Activated effector memory CD4-positive, alpha-beta T cell treated with Interleukin-2 at 50 U/mL for 16 hours (primary cell): ENCODE data around the gene CAPZB.

ENCODE experiments used
- DNase-seq: peaks from one replicate; pipeline ENCODE4 v3.0.0-alpha.2; 2020

The CAPZB gene

GRCh38 chr1:19467199-19468187 lies 17.8 kb downstream of the CAPZB start:
- no peak for DNase-seq

GRCh38 chr1:19466112-19466561 lies 19.2 kb downstream of the CAPZB start:
- DNase-seq, result no peak

GRCh38 chr1:19465650-19466049 lies 19.7 kb downstream of the CAPZB start:
- no peak for DNase-seq

- no peak for DNase-seq
Measured at GRCh38 chr1:19465123-19465522, 20.2 kb downstream of the CAPZB start.

GRCh38 chr1:19464696-19465095 lies 20.6 kb downstream of the CAPZB start:
- DNase-seq, result no peak

GRCh38 chr1:19463504-19463803 lies 21.9 kb downstream of the CAPZB start:
- no peak for DNase-seq

- peak; percentile 69 for DNase-seq
Measured at GRCh38 chr1:19462781-19463503, 22.4 kb downstream of the CAPZB start.

- no peak for DNase-seq
Measured at GRCh38 chr1:19461220-19461554, 24.2 kb downstream of the CAPZB start.

- DNase-seq, result no peak
Measured at GRCh38 chr1:19460535-19461219, 24.7 kb downstream of the CAPZB start.

- no peak for DNase-seq
Measured at GRCh38 chr1:19458815-19459417, 26.4 kb downstream of the CAPZB start.

- DNase-seq, result no peak
Measured at GRCh38 chr1:19457607-19458006, 27.7 kb downstream of the CAPZB start.

- no peak for DNase-seq
Measured at GRCh38 chr1:19456968-19457441, 28.3 kb downstream of the CAPZB start.

GRCh38 chr1:19455353-19455752 lies 30.0 kb downstream of the CAPZB start:
- DNase-seq, result no peak

GRCh38 chr1:19454265-19455146 lies 30.8 kb downstream of the CAPZB start:
- DNase-seq, result no peak

- DNase-seq, result no peak
Measured at GRCh38 chr1:19453741-19454201, 31.6 kb downstream of the CAPZB start.

GRCh38 chr1:19452221-19452663 lies 33.1 kb downstream of the CAPZB start:
- DNase-seq, result no peak

GRCh38 chr1:19450811-19451515 lies 34.4 kb downstream of the CAPZB start:
- DNase-seq, result no peak

GRCh38 chr1:19449454-19450228 lies 35.7 kb downstream of the CAPZB start:
- no peak for DNase-seq

GRCh38 chr1:19448491-19449439 lies 36.6 kb downstream of the CAPZB start:
- DNase-seq, result no peak
